8988T (cell line): ENCODE measurements around the gene FAM120A.

Experiments
- DNase-seq: peaks from one replicate; pipeline ENCODE4 v3.0.0; 2011

FAM120A gene

GRCh38 chr9:93451849-93452709, 594 bp downstream of the FAM120A start:
- peak; percentile 35 for DNase-seq

GRCh38 chr9:93452710-93453046, 1.2 kb downstream of the FAM120A start:
- DNase-seq, result no peak

GRCh38 chr9:93453047-93453914, 1.8 kb downstream of the FAM120A start, which contains the start of gene FAM120AOS:
FAM120AOS (minus strand) TSS chr9:93453581; CDS start chr9:93452709, 872 bp downstream.
- DNase-seq, result peak; percentile 64

GRCh38 chr9:93456022-93456421, 4.5 kb downstream of the FAM120A start:
- DNase-seq, result no peak

GRCh38 chr9:93456504-93456903, 5.0 kb downstream of the FAM120A start:
- no peak for DNase-seq

GRCh38 chr9:93457006-93457405, 5.5 kb downstream of the FAM120A start:
- DNase-seq, result no peak

GRCh38 chr9:93458712-93459111, 7.2 kb downstream of the FAM120A start:
- no peak for DNase-seq

GRCh38 chr9:93459432-93459847, 8.0 kb downstream of the FAM120A start:
- DNase-seq, result no peak

GRCh38 chr9:93460689-93461413, 9.4 kb downstream of the FAM120A start:
- DNase-seq, result no peak

GRCh38 chr9:93461414-93461743, 9.9 kb downstream of the FAM120A start:
- DNase-seq, result no peak

GRCh38 chr9:93461821-93462220, 10.3 kb downstream of the FAM120A start:
- DNase-seq, result no peak

GRCh38 chr9:93463638-93464248, 12.3 kb downstream of the FAM120A start:
- DNase-seq, result no peak

GRCh38 chr9:93464395-93464794, 12.9 kb downstream of the FAM120A start:
- DNase-seq, result no peak

GRCh38 chr9:93464876-93465275, 13.4 kb downstream of the FAM120A start:
- no peak for DNase-seq

- no peak for DNase-seq
Observed at GRCh38 chr9:93465855-93466254, 14.4 kb downstream of the FAM120A start.

- no peak for DNase-seq
Observed at GRCh38 chr9:93466416-93467061, 15.1 kb downstream of the FAM120A start.

GRCh38 chr9:93467062-93467416, 15.6 kb downstream of the FAM120A start:
- DNase-seq, result no peak

- DNase-seq, result no peak
Observed at GRCh38 chr9:93467462-93467861, 16.0 kb downstream of the FAM120A start.

GRCh38 chr9:93468763-93469456, 17.4 kb downstream of the FAM120A start:
- DNase-seq, result no peak

- no peak for DNase-seq
Observed at GRCh38 chr9:93470391-93470790, 18.9 kb downstream of the FAM120A start.

GRCh38 chr9:93471124-93471523, 19.6 kb downstream of the FAM120A start:
- no peak for DNase-seq

GRCh38 chr9:93473411-93473810, 21.9 kb downstream of the FAM120A start:
- DNase-seq, result no peak
